Ovary (tissue), 9 donors: ENCODE measurements around the gene SPEG. TPM values are rescaled to one million over a fixed set of nuclear protein-coding genes. Genes with fewer than 3 reads are reported as not detected.

Experiments used
- DNase-seq, 5 donors: peaks; one replicate each; pipeline ENCODE4 v3.0.0-alpha.2; 2019 to 2020
- H3K27ac ChIP-seq, 2 donors: fragments of 200-600 bp; one replicate each; pipeline versions ENCODE4 v1.5.1 to v1.8.0; 2019 to 2022
- H3K27me3 ChIP-seq: fragments of 200-600 bp; one replicate; pipeline ENCODE4 v1.8.0; 2022
- H3K36me3 ChIP-seq: fragments of 200-600 bp; sonication (generic); one replicate; pipeline ENCODE4 v1.5.1; 2019
- H3K4me1 ChIP-seq: one replicate; pipeline ENCODE4 v1.8.1; 2013; ENCODE audit warnings: mild to moderate bottlenecking, moderate library complexity; ENCODE audit not compliant: insufficient read depth
- H3K4me3 ChIP-seq: fragments of 200-600 bp; sonication (generic); one replicate; pipeline ENCODE4 v1.5.1; 2017
- H3K9me3 ChIP-seq, 2 donors: fragments of 200-600 bp in 1 of 2; sonication (generic) in 1 of 2; one replicate each; pipeline versions ENCODE4 v1.5.1 to v1.8.1; 2013 to 2019; ENCODE audit warnings: mild to moderate bottlenecking in 1 of 2, moderate library complexity in 1 of 2
- EP300 ChIP-seq: sonication (generic); formaldehyde crosslinking; IDR thresholded peaks from one replicate; pipeline ENCODE4 v1.6.1; 2017; ENCODE audit warnings: antibody characterized with exemption
- POLR2A ChIP-seq: fragments of 450-650 bp; IDR thresholded peaks from one replicate; pipeline ENCODE4 v1.6.1; 2017; ENCODE audit warnings: antibody characterized with exemption, mild to moderate bottlenecking, moderate library complexity
- whole genome bisulfite sequencing, 3 donors: extraction: QIAGEN DNeasy Blood & Tissue Kit in 1 of 3; methylation state at CpG; one replicate each; pipeline versions ENCODE4 v1.1.5 to v1.1.7; 2013 to 2017; 5-methylcytosine and 5-hydroxymethylcytosine counted together
- intact Hi-C, 4 donors: fragments of 100-400 bp; cut with DNase I; formaldehyde crosslinking; loops; one replicate each; pipeline versions ENCODE4 v1.11.0 to v1.15.1; 2022 to 2023
- polyA plus RNA-seq, 2 donors: library from polyadenylated mRNA; stranded (reverse); fragments of 200-250 nt in 1 of 2; fragments of 350-450 nt in 1 of 2; fragmentation: Illumina TruSeq in 1 of 2; extraction: RNeasy Lipid Tissue Mini Kit (QIAGEN cat#74804) in 1 of 2; gene quantifications; one replicate each; pipeline ENCODE4 v1.2.3, GENCODE V29; 2013 to 2014
- total RNA-seq, 7 donors: library from RNA; depleted of rRNA in 2 of 7; stranded (reverse); fragments of >200 nt in 2 of 7; fragmentation: NEBNext Ultra II Directional in 3 of 7; extraction: Animal tissue kit (Norgen Biotek cat#: 25700) in 3 of 7; gene quantifications; one replicate each; pipeline versions ENCODE4 v1.1.0 to v1.2.4, GENCODE V29; 2016 to 2023
- TF ChIP-seq, protein P1 (sequence below), 3 donors: fragments of 450-650 bp in 2 of 3; fragments of 200-600 bp in 1 of 3; IDR thresholded peaks; one replicate each; pipeline versions ENCODE4 v1.5.1 to v1.8.0; 2016 to 2022; ENCODE audit warnings: antibody characterized with exemption in 3 of 3, mild to moderate bottlenecking in 1 of 3
- donor health status: DM: no; HTN: no; CAD: no; lungs with moderate emphysema.
- donor health status: DM: no; HTN: no; CAD: no.
- donor health status: Bipolar disorder and iron deficiency.
- donor health status: DM: yes; HTN: yes; CAD: no.
- donor health status: DM: no; HTN: no; CAD: no.
- donor health status: DM: yes; HTN: yes; CAD: no.

SPEG gene
- total and polyA plus RNA-seq, 9 donors = 9.9 to 79.7 (median 29.6) TPM

DNA sequence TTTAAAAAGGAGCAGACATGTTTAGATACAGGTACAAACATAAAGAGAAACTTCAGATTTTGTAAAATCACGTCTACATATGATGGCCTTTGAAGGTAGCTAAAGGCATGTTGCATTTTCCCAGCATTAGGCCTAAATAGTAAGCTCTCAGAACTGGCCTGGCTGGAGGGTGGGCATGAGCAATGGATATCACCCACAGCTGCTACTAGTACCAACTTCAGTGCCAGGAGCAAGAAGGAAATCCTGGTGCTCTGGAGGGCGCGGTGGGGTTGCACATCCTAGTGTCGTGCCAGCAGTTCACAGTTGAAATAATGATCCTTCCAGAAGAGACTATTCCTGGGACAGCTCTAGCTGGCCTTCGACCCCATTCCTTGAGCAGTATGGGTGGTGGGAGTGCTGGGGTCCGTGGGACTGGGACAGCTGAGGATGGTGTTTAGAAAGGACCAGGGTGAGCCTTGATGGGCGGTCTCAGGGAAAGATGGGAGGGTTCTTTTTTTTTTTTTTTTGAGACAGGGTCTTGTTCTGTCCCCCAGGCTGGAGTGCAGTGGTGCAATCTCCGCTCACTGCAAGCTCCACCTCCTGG, 11.6 kb upstream of the SPEG start:
- WGBS, 3 donors = 86 to 96% (median 94%) methylated on average over 8 of the region's 8 CpGs
- Histone ChIP-seq H3K27ac (no peak overlapping the region), H3K27me3 (no peaks in the 10 kb centered on the region), H3K36me3 (no peaks in the 10 kb centered on the region), H3K9me3 (no peaks in the 10 kb centered on the region), H3K4me3 (peak overlapping the region; percentile 16), H3K4me1 (peaks cover 2% of the 10 kb centered on the region)
- intact Hi-C loops = no loop called here
- no peak for DNase-seq
- no peak for TF ChIP-seq EP300
- TF ChIP-seq, protein P1, sequence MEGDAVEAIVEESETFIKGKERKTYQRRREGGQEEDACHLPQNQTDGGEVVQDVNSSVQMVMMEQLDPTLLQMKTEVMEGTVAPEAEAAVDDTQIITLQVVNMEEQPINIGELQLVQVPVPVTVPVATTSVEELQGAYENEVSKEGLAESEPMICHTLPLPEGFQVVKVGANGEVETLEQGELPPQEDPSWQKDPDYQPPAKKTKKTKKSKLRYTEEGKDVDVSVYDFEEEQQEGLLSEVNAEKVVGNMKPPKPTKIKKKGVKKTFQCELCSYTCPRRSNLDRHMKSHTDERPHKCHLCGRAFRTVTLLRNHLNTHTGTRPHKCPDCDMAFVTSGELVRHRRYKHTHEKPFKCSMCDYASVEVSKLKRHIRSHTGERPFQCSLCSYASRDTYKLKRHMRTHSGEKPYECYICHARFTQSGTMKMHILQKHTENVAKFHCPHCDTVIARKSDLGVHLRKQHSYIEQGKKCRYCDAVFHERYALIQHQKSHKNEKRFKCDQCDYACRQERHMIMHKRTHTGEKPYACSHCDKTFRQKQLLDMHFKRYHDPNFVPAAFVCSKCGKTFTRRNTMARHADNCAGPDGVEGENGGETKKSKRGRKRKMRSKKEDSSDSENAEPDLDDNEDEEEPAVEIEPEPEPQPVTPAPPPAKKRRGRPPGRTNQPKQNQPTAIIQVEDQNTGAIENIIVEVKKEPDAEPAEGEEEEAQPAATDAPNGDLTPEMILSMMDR (IDR thresholded peaks at IDR 0.05) = no peak
- no peak for TF ChIP-seq POLR2A

DNA sequence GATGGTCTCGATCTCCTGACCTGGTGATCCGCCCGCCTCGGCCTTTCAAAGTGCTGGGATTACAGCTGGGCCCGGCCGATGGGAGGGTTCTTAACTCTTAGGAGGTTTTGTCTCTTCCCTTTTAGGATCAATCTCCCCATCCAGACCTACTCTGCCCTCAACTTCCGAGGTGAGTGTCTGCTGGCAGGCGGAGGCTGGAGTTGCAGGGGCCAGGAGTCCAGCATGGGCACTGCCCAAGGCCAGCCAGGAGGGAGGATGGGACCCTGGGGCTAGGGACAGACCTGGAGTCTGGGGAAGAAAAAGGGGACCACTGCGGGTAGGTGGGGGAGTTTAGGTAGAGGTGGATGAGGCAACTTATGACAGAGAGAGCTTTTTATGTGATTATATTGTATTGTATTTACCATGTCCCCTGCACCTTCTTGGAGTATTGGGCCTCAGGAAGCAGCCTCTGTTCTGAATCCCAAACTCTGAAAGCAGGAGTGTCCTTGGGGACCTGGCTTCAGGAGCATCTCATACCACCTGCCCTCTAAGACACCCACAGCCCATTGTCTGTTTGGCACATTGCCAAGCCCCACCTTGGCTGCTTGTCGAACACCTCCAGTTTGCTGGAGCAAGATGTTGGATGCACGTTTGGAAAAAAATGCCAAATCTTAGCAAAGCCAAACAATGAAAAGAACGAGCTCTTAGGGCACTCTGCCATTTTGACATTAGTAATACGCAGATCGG, 10.8 kb upstream of the SPEG start:
- H3K4me3 ChIP-seq = no peak overlapping the region
- 69 to 74% (median 72%) methylated on average over 14 of the region's 14 CpGs for WGBS, 3 donors
- no peaks in the 10 kb centered on the region for H3K36me3 ChIP-seq
- TF ChIP-seq POLR2A = no peak
- TF ChIP-seq EP300 = no peak
- TF ChIP-seq, protein P1 (IDR thresholded peaks at IDR 0.05) = no peak
- H3K4me1 ChIP-seq = no peaks in the 10 kb centered on the region
- peak in 3 of 5 donors; percentile 37 to 64 (median 64) for DNase-seq
- no peaks in the 10 kb centered on the region for H3K27me3 ChIP-seq
- intact Hi-C loops = no loop called here
- peak overlapping the region in 1 of 2 donors; percentile 32 for H3K27ac ChIP-seq
- H3K9me3 ChIP-seq = no peaks in the 10 kb centered on the region

DNA sequence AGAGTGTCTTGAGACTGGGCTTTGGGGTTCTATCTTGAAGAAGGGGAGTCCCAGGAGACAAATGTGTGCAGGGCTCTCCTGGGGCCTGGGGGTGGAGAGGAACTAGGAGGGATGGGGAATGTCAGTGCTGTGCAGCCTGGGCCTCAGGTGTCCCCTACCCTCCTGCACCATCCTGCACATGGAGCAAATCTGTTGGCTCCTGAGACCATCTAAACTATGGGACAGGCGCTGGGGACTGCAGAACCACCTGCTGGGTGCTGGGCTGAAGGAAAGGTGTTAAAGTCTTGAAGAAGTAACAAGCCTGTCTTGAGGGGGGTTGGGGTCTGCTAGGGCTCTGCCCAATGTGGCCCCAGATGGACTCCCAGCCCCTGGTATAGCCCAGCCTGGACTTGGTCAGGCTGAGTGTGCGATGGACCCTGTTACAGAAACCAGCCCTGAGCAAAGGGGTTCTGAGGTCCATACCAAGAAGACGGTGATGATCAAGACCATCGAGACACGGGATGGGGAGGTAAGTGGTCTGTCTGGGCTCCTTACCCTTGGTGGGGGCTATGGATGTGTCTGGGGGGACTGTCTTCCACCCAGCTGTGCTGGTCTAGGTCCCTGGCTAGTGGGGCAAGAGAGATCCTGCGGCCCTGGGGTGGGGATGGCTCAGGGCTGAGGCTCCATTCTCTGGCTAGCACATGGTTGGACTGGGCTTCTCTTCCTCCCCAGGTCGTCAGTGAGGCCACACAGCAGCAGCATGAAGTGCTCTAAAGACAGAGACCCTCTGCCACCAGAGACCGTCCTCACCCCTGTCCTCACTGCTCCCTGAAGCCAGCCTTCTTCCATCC, 9.2 kb upstream of the SPEG start:
- no peaks in the 10 kb centered on the region for H3K36me3 ChIP-seq
- no peaks in the 10 kb centered on the region for H3K4me1 ChIP-seq
- intact Hi-C loops = no loop called here
- 91 to 95% (median 93%) methylated on average over 8 of the region's 8 CpGs for WGBS, 3 donors
- TF ChIP-seq POLR2A (no peak), EP300 (no peak)
- TF ChIP-seq, protein P1 (IDR thresholded peaks at IDR 0.05) = no peak
- no peaks in the 10 kb centered on the region for H3K27me3 ChIP-seq
- H3K27ac ChIP-seq = no peak overlapping the region
- DNase-seq = no peak
- H3K4me3 ChIP-seq = no peak overlapping the region
- no peaks in the 10 kb centered on the region for H3K9me3 ChIP-seq

DNA sequence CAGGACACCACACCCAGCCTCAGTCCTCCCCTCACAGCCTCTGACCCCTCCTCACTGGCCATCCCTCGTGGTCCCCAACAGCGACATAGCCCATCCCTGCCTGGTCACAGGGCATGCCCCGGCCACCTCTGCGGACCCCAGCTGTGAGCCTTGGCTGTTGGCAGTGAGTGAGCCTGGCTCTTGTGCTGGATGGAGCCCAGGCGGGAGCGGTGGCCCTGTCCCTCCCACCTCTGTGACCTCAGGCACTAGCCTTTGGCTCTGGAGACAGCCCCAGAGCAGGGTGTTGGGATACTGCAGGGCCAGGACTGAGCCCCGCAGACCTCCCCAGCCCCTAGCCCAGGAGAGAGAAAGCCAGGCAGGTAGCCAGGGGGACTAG, 8.6 kb upstream of the SPEG start:
- no peaks in the 10 kb centered on the region for H3K4me1 ChIP-seq
- H3K27me3 ChIP-seq = no peaks in the 10 kb centered on the region
- no peaks in the 10 kb centered on the region for H3K36me3 ChIP-seq
- intact Hi-C loops = no loop called here
- 82 to 95% (median 85%) methylated on average over 7 of the region's 7 CpGs for WGBS, 3 donors
- H3K4me3 ChIP-seq = no peak overlapping the region
- no peak overlapping the region for H3K27ac ChIP-seq
- H3K9me3 ChIP-seq = no peaks in the 10 kb centered on the region
- TF ChIP-seq EP300 (no peak), POLR2A (no peak)
- TF ChIP-seq, protein P1 (IDR thresholded peaks at IDR 0.05) = no peak
- DNase-seq = no peak
